Spleen (tissue), 11 donors: ENCODE data around the gene CHRNG. TPM values are rescaled to one million over a fixed set of nuclear protein-coding genes. Genes with fewer than 3 reads are reported as not detected.
A peak's percentile ranks its signal among the peaks of the same experiment; 100 is the strongest.

Source experiments
- DNase-seq: peaks from one replicate; pipeline ENCODE4 v3.0.0-alpha.2; 2020
- H3K27ac ChIP-seq, 8 donors: fragments of 200-600 bp; sonication (generic) in 7 of 8; 1 replicate in 4 of 8; 2 replicates in 4 of 8; pipeline versions ENCODE4 v1.5.0 to v1.8.0; 2016 to 2021; ENCODE audit warnings: inconsistent platforms in 4 of 8, mild to moderate bottlenecking in 4 of 8, moderate library complexity in 1 of 8
- H3K27me3 ChIP-seq, 7 donors: fragments of 200-600 bp; sonication (generic) in 6 of 7; replicated peaks in 1 of 7; 1 replicate in 4 of 7; 2 replicates in 3 of 7; pipeline versions ENCODE4 v1.5.0 to v1.8.0; 2016 to 2021; ENCODE audit warnings: inconsistent platforms in 3 of 7, mild to moderate bottlenecking in 1 of 7
- H3K36me3 ChIP-seq, 6 donors: fragments of 200-600 bp; sonication (generic) in 5 of 6; 1 replicate in 4 of 6; 2 replicates in 2 of 6; pipeline versions ENCODE4 v1.5.0 to v1.8.0; 2016 to 2021; ENCODE audit warnings: inconsistent platforms in 2 of 6
- H3K4me1 ChIP-seq, 6 donors: fragments of 200-600 bp; sonication (generic) in 5 of 6; 1 replicate in 3 of 6; 2 replicates in 3 of 6; pipeline versions ENCODE4 v1.5.0 to v1.8.0; 2016 to 2021; ENCODE audit warnings: inconsistent platforms in 3 of 6
- H3K4me3 ChIP-seq, 8 donors: fragments of 200-600 bp; sonication (generic) in 7 of 8; 1 replicate in 4 of 8; 2 replicates in 4 of 8; pipeline versions ENCODE4 v1.5.0 to v1.8.0; 2016 to 2021; ENCODE audit warnings: inconsistent platforms in 4 of 8, mild to moderate bottlenecking in 4 of 8, moderate library complexity in 2 of 8
- H3K9me3 ChIP-seq, 8 donors: fragments of 200-600 bp; sonication (generic) in 7 of 8; 1 replicate in 4 of 8; 2 replicates in 4 of 8; pipeline versions ENCODE4 v1.5.0 to v1.8.0; 2016 to 2021; ENCODE audit warnings: inconsistent platforms in 4 of 8
- CTCF ChIP-seq, 11 experiments: fragments of 200-600 bp in 7 of 11; fragments of 450-650 bp in 4 of 11; sonication (generic) in 4 of 11; IDR thresholded peaks in 8 of 11; conservative IDR thresholded peaks in 3 of 11; 1 replicate in 7 of 11; 2 replicates in 4 of 11; pipeline versions ENCODE4 v1.4.0 to v1.8.0; 2016 to 2021; ENCODE audit warnings: antibody characterized with exemption in 11 of 11, inconsistent platforms in 4 of 11, mild to moderate bottlenecking in 1 of 11
- POLR2A ChIP-seq, 3 donors: fragments of 450-650 bp; IDR thresholded peaks; one replicate each; pipeline ENCODE4 v1.5.1; 2017; ENCODE audit warnings: antibody characterized with exemption in 3 of 3, mild to moderate bottlenecking in 1 of 3
- POLR2AphosphoS5 ChIP-seq, 3 donors: sonication (generic); formaldehyde crosslinking; IDR thresholded peaks; one replicate each; pipeline ENCODE4 v1.5.1; 2017; ENCODE audit warnings: antibody characterized with exemption in 3 of 3
- WGBS, 5 donors: extraction: QIAGEN DNeasy Blood & Tissue Kit in 3 of 5; methylation state at CpG; one replicate each; pipeline versions ENCODE4 v1.1.5 to v1.1.7; 2013 to 2018; 5-methylcytosine and 5-hydroxymethylcytosine counted together
- intact Hi-C: fragments of 100-400 bp; cut with DNase I; formaldehyde crosslinking; loops from one replicate; pipeline ENCODE4 v1.15.0; 2023; ENCODE audit warnings: low total_unique reads
- polyA plus RNA-seq, 3 donors: library from polyadenylated mRNA; stranded (reverse); fragments of 200-250 nt; gene quantifications; one replicate each; pipeline ENCODE4 v1.2.1, GENCODE V29; 2013
- total RNA-seq, 7 donors: library from RNA; depleted of rRNA in 3 of 7; stranded (reverse); fragments of >200 nt in 3 of 7; fragmentation: NEBNext Ultra II Directional in 4 of 7; extraction: Animal tissue kit (Norgen Biotek cat#: 25700) in 4 of 7; gene quantifications; one replicate each; pipeline versions ENCODE4 v1.1.0 to v1.2.1, GENCODE V29; 2016 to 2021
- donor health status: healthy with polysubstance abuse.
- donor health status: DM: no; HTN: no; CAD: no; lungs with moderate emphysema.
- donor health status: DM: no; HTN: no; CAD: no.
- donor health status: Bipolar disorder and iron deficiency.
- donor health status: healthy.
- donor health status: DM: no; HTN: no; CAD: no.
- donor health status: DM: yes; HTN: yes; CAD: no.

The CHRNG gene
- total and polyA plus RNA-seq, 10 donors = 0.06 TPM; not detected in 9

- WGBS, 5 donors = 70 to 83% (median 74%) methylated on average over 8 of the region's 8 CpGs
- intact Hi-C loops = no loop called here
- DNase-seq = peak; percentile 29
- Histone ChIP-seq H3K36me3 (no peaks in the 10 kb centered on the region), H3K27me3 (peaks cover 0 to 56% (median 18%) of the 10 kb centered on the region in 7 donors), H3K4me3 (no peak overlapping the region), H3K27ac (no peak overlapping the region), H3K9me3 (no peaks in the 10 kb centered on the region), H3K4me1 (peaks cover under 1 to 8% (median 4%) of the 10 kb centered on the region in 6 donors)
- no peak for TF ChIP-seq POLR2A (IDR thresholded peaks at IDR 0.05)
- TF ChIP-seq POLR2AphosphoS5 (IDR thresholded peaks at IDR 0.05) = no peak
- no peak for TF ChIP-seq CTCF (IDR thresholded peaks at IDR 0.05 in 8 of 11, conservative IDR thresholded peaks at IDR 0.05 in 3 of 11)
Observed at GRCh38 chr2:232492236-232492848, 47.1 kb upstream of the CHRNG start.

- TF ChIP-seq CTCF (IDR thresholded peaks at IDR 0.05 in 8 of 11, conservative IDR thresholded peaks at IDR 0.05 in 3 of 11) (no peak), POLR2AphosphoS5 (IDR thresholded peaks at IDR 0.05) (no peak), POLR2A (IDR thresholded peaks at IDR 0.05) (no peak)
- Histone ChIP-seq H3K27ac (no peak overlapping the region), H3K27me3 (peaks cover 0 to 48% (median 11%) of the 10 kb centered on the region in 7 donors), H3K36me3 (no peaks in the 10 kb centered on the region), H3K9me3 (no peaks in the 10 kb centered on the region), H3K4me1 (peaks cover 0 to 2% (median under 1%) of the 10 kb centered on the region in 6 donors), H3K4me3 (no peak overlapping the region)
- DNase-seq = peak; percentile 60
- intact Hi-C loops = no loop called here
- 77 to 94% (median 86%) methylated on average over 24 of the region's 24 CpGs for WGBS, 5 donors
Observed at GRCh38 chr2:232492963-232493700, 46.4 kb upstream of the CHRNG start.

- Histone ChIP-seq H3K36me3 (no peaks in the 10 kb centered on the region), H3K4me1 (no peaks in the 10 kb centered on the region), H3K9me3 (no peaks in the 10 kb centered on the region), H3K27ac (no peak overlapping the region), H3K27me3 (peaks cover 0 to 41% (median 4%) of the 10 kb centered on the region in 7 donors), H3K4me3 (no peak overlapping the region)
- intact Hi-C loops = no loop called here
- peak; percentile 49 for DNase-seq
- 60 to 87% (median 74%) methylated on average over 10 of the region's 10 CpGs for WGBS, 5 donors
- TF ChIP-seq CTCF (IDR thresholded peaks at IDR 0.05 in 8 of 11, conservative IDR thresholded peaks at IDR 0.05 in 3 of 11) (no peak), POLR2A (IDR thresholded peaks at IDR 0.05) (no peak), POLR2AphosphoS5 (IDR thresholded peaks at IDR 0.05) (no peak)
Observed at GRCh38 chr2:232493701-232494474, 45.6 kb upstream of the CHRNG start.
